ENCODE results near the gene MYH10. TPM values are rescaled to one million over a fixed set of nuclear protein-coding genes. Genes with fewer than 3 reads are reported as not detected.

Gene MYH10
- total and polyA plus RNA-seq, 7 donors, result 1.8 to 34.2 (median 1.9) TPM

- ATAC-seq (no peak), DNase-seq (no peak)
- Histone ChIP-seq H3K36me3 (ENCODE audit: insufficient read depth in 1 of 2, low read depth in 1 of 2) (peaks cover 10 to 100% of the 10 kb centered on the region in 2 donors), H3K9me3 (no peaks in the 10 kb centered on the region), H3K27ac (no peak overlapping the region), H3K4me3 (no peak overlapping the region), H3K27me3 (ENCODE audit: insufficient read depth in 3 of 3, low read length in 2 of 3) (no peaks in the 10 kb centered on the region), H3K4me1 (peaks cover 14% of the 10 kb centered on the region)
- intact Hi-C loops (cut with DNase I), result no loop called here
- no peak for TF ChIP-seq CTCF (IDR thresholded peaks at IDR 0.05)
- WGBS, 3 donors, result 84 to 91% (median 89%) methylated on average over 8 of the region's 8 CpGs
Observed at GRCh38 chr17:8451933-8452614, 178.5 kb downstream of the MYH10 start.

- H3K4me1 ChIP-seq, result peaks cover 5% of the 10 kb centered on the region
- intact Hi-C loops (cut with DNase I), result no loop called here
- H3K27ac ChIP-seq, result no peak overlapping the region
- no peaks in the 10 kb centered on the region for H3K27me3 ChIP-seq (ENCODE audit: insufficient read depth in 3 of 3, low read length in 2 of 3)
- no peaks in the 10 kb centered on the region for H3K9me3 ChIP-seq
- H3K36me3 ChIP-seq (ENCODE audit: insufficient read depth in 1 of 2, low read depth in 1 of 2), result peaks cover 4 to 94% of the 10 kb centered on the region in 2 donors
- DNase-seq, result no peak
- H3K4me3 ChIP-seq, result no peak overlapping the region
- ATAC-seq, result no peak
- WGBS, 3 donors, result 77 to 78% (median 78%) methylated on average over 3 of the region's 3 CpGs
- TF ChIP-seq CTCF (IDR thresholded peaks at IDR 0.05), result no peak
Observed at GRCh38 chr17:8448310-8448709, 182.2 kb downstream of the MYH10 start.

DNA sequence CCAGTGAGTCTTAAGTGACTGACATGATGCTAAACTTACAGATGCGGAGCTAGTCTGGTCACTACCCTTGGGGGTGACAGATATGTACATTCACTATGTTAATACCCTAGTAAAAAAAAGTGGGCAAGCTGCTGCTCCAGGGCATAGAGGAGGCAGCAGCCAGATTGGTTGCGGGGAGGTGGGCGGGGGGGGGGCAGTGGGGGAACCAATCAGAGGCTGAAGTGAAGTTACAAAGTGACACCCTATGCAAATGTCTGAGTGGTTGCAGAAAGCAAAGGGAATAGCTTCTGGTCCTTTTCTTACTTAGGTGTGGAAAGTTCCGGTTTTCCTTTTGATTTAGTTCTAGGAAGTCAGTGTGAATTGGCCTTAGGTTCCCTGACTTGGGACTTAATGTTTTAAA, 182.7 kb downstream of the MYH10 start:
- no peak for DNase-seq
- Histone ChIP-seq H3K36me3 (ENCODE audit: insufficient read depth in 1 of 2, low read depth in 1 of 2) (peaks cover 4 to 89% of the 10 kb centered on the region in 2 donors), H3K4me3 (no peak overlapping the region), H3K4me1 (peaks cover 10% of the 10 kb centered on the region), H3K27ac (no peak overlapping the region), H3K27me3 (ENCODE audit: insufficient read depth in 3 of 3, low read length in 2 of 3) (no peaks in the 10 kb centered on the region), H3K9me3 (no peaks in the 10 kb centered on the region)
- intact Hi-C loops (cut with DNase I), result no loop called here
- no peak for TF ChIP-seq CTCF (IDR thresholded peaks at IDR 0.05)
- 75 to 78% (median 77%) methylated on average over 4 of the region's 4 CpGs for WGBS, 3 donors
- no peak for ATAC-seq

- Histone ChIP-seq H3K27me3 (ENCODE audit: insufficient read depth in 3 of 3, low read length in 2 of 3) (no peaks in the 10 kb centered on the region), H3K27ac (no peak overlapping the region), H3K4me1 (peaks cover 17% of the 10 kb centered on the region), H3K4me3 (no peak overlapping the region), H3K9me3 (no peaks in the 10 kb centered on the region), H3K36me3 (ENCODE audit: insufficient read depth in 1 of 2, low read depth in 1 of 2) (peaks cover 4 to 67% of the 10 kb centered on the region in 2 donors)
- intact Hi-C loops (cut with DNase I), result no loop called here
- no peak for DNase-seq
- no peak for ATAC-seq
- WGBS, 3 donors, result 56 to 63% (median 60%) methylated on average over 4 of the region's 4 CpGs
- TF ChIP-seq CTCF (IDR thresholded peaks at IDR 0.05), result no peak
Observed at GRCh38 chr17:8445536-8445935, 185.0 kb downstream of the MYH10 start.

GRCh38 chr17:8444494-8444893, 186.0 kb downstream of the MYH10 start:
- WGBS, 3 donors, result 65 to 83% (median 74%) methylated on average over 4 of the region's 4 CpGs
- Histone ChIP-seq H3K27ac (no peak overlapping the region), H3K27me3 (ENCODE audit: insufficient read depth in 3 of 3, low read length in 2 of 3) (no peaks in the 10 kb centered on the region), H3K36me3 (ENCODE audit: insufficient read depth in 1 of 2, low read depth in 1 of 2) (peaks cover 4 to 56% of the 10 kb centered on the region in 2 donors), H3K9me3 (no peaks in the 10 kb centered on the region), H3K4me3 (no peak overlapping the region), H3K4me1 (peaks cover 17% of the 10 kb centered on the region)
- ATAC-seq (no peak), DNase-seq (no peak)
- TF ChIP-seq CTCF (IDR thresholded peaks at IDR 0.05), result no peak
- intact Hi-C loops (cut with DNase I), result no loop called here

Data from psoas muscle (tissue), 8 donors.